Erythroblast (primary cell): ENCODE data around the gene KRTAP10-1.

ENCODE experiments used
- GATA1 ChIP-seq: IDR thresholded peaks from 2 replicates; pipeline ENCODE4 v1.6.1; 2011; ENCODE audit warnings: low read depth, mild to moderate bottlenecking, control low read depth, low read length, moderate library complexity
- POLR2A ChIP-seq: IDR thresholded peaks from 2 replicates; pipeline ENCODE4 v1.6.1; 2011; ENCODE audit warnings: mild to moderate bottlenecking, low read length

DNA sequence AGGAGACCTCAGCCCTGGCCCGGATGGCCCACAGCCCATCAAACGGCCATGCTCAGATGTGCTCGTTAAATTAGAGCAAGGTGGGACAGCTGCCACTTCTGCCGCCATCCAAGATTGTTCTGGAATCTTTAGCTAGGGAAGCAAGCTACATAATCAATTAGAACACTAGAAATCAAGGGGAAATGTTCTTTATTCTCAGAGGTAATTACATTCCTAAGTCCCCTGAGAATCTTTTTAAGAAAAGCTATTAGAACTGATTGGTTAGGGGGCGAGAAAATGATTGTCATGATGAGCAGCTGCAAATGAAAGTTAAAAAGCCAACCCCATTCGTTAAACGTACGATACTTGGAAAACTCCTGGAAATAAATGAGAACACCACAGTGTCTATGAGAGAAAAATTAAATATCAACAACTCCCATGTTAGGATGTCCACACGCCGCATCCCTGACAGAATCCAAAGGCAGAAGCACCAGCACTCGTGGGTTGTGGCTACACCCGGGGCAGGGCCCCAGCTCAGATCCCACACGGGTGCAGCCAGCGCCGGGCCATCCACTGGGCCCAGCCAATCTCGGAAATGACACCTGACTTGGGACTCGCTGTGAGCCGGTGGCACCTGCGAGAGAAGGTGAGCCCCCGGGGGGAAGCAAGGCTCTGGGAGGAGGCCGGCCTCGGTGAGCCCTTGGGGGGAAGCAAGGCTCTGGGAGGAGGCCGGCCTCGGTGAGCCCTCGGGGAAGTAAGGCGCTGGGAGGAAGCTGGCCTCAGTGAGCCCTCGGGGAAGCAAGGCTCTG, 37.6 kb downstream of the KRTAP10-1 start:
- TF ChIP-seq POLR2A: no peak
- no peak for TF ChIP-seq GATA1
